IMR-90 (cell line): Measurements from ENCODE around the gene ERH. TPM values are rescaled to one million over a fixed set of nuclear protein-coding genes. Genes with fewer than 3 reads are reported as not detected.

Experiments
- ATAC-seq: fragments of 200-7000 bp; cut with Tn5 transposase; 2 replicates; pipeline ENCODE4 v1.9.1; 2020; ENCODE audit warnings: low read depth, mild to moderate bottlenecking, moderate library complexity
- BruUV-seq: library from RNA; stranded (reverse); fragments of 400-500 nt; replicated peaks from 2 replicates; lab custom pipeline; 2021; lab: Mats Ljungman, UMichigan
- CTCF ChIA-PET: fragments of 300-600 bp; formaldehyde crosslinking; extraction: SDS; loops from one replicate; lab custom pipeline; 2021; ENCODE audit warnings: antibody characterized with exemption; lab: Yijun Ruan, JAX
- POLR2A ChIA-PET: fragments of 300-600 bp; sonication (Branson Sonifier 250); formaldehyde crosslinking; loops from one replicate; lab custom pipeline; 2022; ENCODE audit warnings: antibody characterized with exemption; ENCODE audit not compliant: unreplicated experiment; lab: Charles Lee
- DNase-seq: peaks from one replicate; pipeline ENCODE4 v3.0.0; 2013
- H2AFZ ChIP-seq: replicated peaks from 2 replicates; pipeline ENCODE3; 2013; ENCODE audit warnings: low read length, mild to moderate bottlenecking; ENCODE audit not compliant: poor library complexity
- H2AK5ac ChIP-seq: 2 replicates; pipeline ENCODE4 v1.6.1; 2013; ENCODE audit warnings: low read depth, low read length, inconsistent platforms
- H2AK9ac ChIP-seq: replicated peaks from 2 replicates; pipeline ENCODE3; 2013; ENCODE audit warnings: mild to moderate bottlenecking, low read depth, low read length, moderate library complexity; ENCODE audit not compliant: poor library complexity
- H2BK120ac ChIP-seq: 2 replicates; pipeline ENCODE4 v1.6.1; 2013; ENCODE audit warnings: low read depth, low read length, inconsistent platforms
- H2BK15ac ChIP-seq: 3 replicates; pipeline ENCODE4 v1.6.1; 2013; ENCODE audit warnings: low read depth, low read length, inconsistent platforms
- H2BK20ac ChIP-seq: 2 replicates; pipeline ENCODE4 v1.6.1; 2013; ENCODE audit warnings: low read depth, mild to moderate bottlenecking, inconsistent platforms, low read length, moderate library complexity
- H2BK5ac ChIP-seq: 2 replicates; pipeline ENCODE4 v1.6.1; 2013; ENCODE audit warnings: mild to moderate bottlenecking, low read depth, low read length, inconsistent platforms; ENCODE audit not compliant: poor library complexity, severe bottlenecking
- H3K14ac ChIP-seq: replicated peaks from 2 replicates; pipeline ENCODE4 v1.6.1; 2013; ENCODE audit warnings: low read depth, low read length, inconsistent platforms
- H3K18ac ChIP-seq: 2 replicates; pipeline ENCODE4 v1.6.1; 2013; ENCODE audit warnings: low read depth, low read length, control low read depth
- H3K23ac ChIP-seq: 2 replicates; pipeline ENCODE4 v1.6.1; 2013; ENCODE audit warnings: low read depth, low read length, inconsistent platforms
- H3K27ac ChIP-seq: 2 replicates; pipeline ENCODE4 v1.5.1; 2013; ENCODE audit warnings: mild to moderate bottlenecking, control low read depth, low read length; ENCODE audit not compliant: insufficient read depth
- H3K27me3 ChIP-seq: 2 replicates; pipeline ENCODE4 v1.6.1; 2013; ENCODE audit warnings: low read length; ENCODE audit not compliant: control insufficient read depth, insufficient read depth
- H3K36me3 ChIP-seq: 2 replicates; pipeline ENCODE4 v1.6.1; 2013; ENCODE audit warnings: low read length, mixed read lengths; ENCODE audit not compliant: control insufficient read depth, insufficient read depth
- H3K4ac ChIP-seq: 2 replicates; pipeline ENCODE4 v1.6.1; 2013; ENCODE audit warnings: low read depth, low read length, inconsistent platforms
- H3K4me1 ChIP-seq: 2 replicates; pipeline ENCODE4 v1.6.1; 2013; ENCODE audit warnings: low read length, mixed read lengths; ENCODE audit not compliant: control insufficient read depth, insufficient read depth
- H3K4me2 ChIP-seq: 2 replicates; pipeline ENCODE4 v1.6.1; 2013; ENCODE audit warnings: low read depth, mild to moderate bottlenecking, control low read depth, low read length, moderate library complexity
- H3K4me3 ChIP-seq: 2 replicates; pipeline ENCODE4 v1.5.1; 2013; ENCODE audit warnings: low read depth, mild to moderate bottlenecking, control low read depth, low read length, moderate library complexity; ENCODE audit not compliant: insufficient read depth
- H3K56ac ChIP-seq: 2 replicates; pipeline ENCODE4 v1.6.1; 2013; ENCODE audit warnings: low read length, inconsistent platforms; ENCODE audit not compliant: insufficient read depth; ENCODE audit errors: extremely low read depth
- H3K79me1 ChIP-seq, 2 experiments: 2 replicates each; pipeline ENCODE4 v1.6.1; 2013; ENCODE audit warnings: low read length in 2 of 2, inconsistent platforms in 1 of 2, low read depth in 1 of 2
- H3K9ac ChIP-seq: 2 replicates; pipeline ENCODE4 v1.6.1; 2013; ENCODE audit warnings: low read depth, low read length, control low read depth
- H3K9me1 ChIP-seq: 2 replicates; pipeline ENCODE4 v1.6.1; 2013; ENCODE audit warnings: low read length, inconsistent platforms; ENCODE audit not compliant: insufficient read depth
- H3K9me3 ChIP-seq: 2 replicates; pipeline ENCODE4 v1.6.1; 2013; ENCODE audit warnings: low read length; ENCODE audit not compliant: control insufficient read depth, insufficient read depth
- H4K20me1 ChIP-seq: 2 replicates; pipeline ENCODE4 v1.6.1; 2013; ENCODE audit warnings: low read length, inconsistent platforms; ENCODE audit not compliant: insufficient read depth
- H4K5ac ChIP-seq: 2 replicates; pipeline ENCODE4 v1.6.1; 2013; ENCODE audit warnings: mild to moderate bottlenecking, low read depth, low read length, control low read depth
- H4K8ac ChIP-seq, 2 experiments: 2 replicates each; pipeline ENCODE4 v1.6.1; 2013; ENCODE audit warnings: low read depth in 2 of 2, low read length in 2 of 2, control low read depth in 1 of 2, inconsistent platforms in 1 of 2
- H4K91ac ChIP-seq: 2 replicates; pipeline ENCODE4 v1.6.1; 2013; ENCODE audit warnings: low read depth, low read length, inconsistent platforms; ENCODE audit not compliant: insufficient read depth
- WGBS, 2 experiments: methylation state at CpG; one replicate each; pipeline versions ENCODE4 v1.1.5 to v1.1.7; 2013; ENCODE audit warnings: missing lambda C conversion rate in 2 of 2; ENCODE audit not compliant: insufficient read length in 1 of 2; ENCODE audit errors: extremely low coverage in 2 of 2; 5-methylcytosine and 5-hydroxymethylcytosine counted together
- dilution Hi-C: fragments of 300-500 bp; cut with HindIII; formaldehyde crosslinking; loops from one replicate; pipeline ENCODE4 v1.14.3; 2018; ENCODE audit warnings: low sequenced_read_pairs; ENCODE audit not compliant: unreplicated experiment
- in situ Hi-C: fragments of 300-500 bp; cut with MboI; formaldehyde crosslinking; loops from 3 replicates; pipeline ENCODE4 v1.14.3; 2019; ENCODE audit warnings: low sequenced_read_pairs, inconsistent platforms, mixed read lengths
- intact Hi-C: fragments of 100-400 bp; cut with micrococcal nuclease; formaldehyde crosslinking; loops from 2 replicates; pipeline ENCODE4 v1.10.0; 2022
- polyA plus RNA-seq, 3 experiments: library from polyadenylated mRNA; depleted of rRNA; stranded (reverse); fragments of >200 nt; gene quantifications; 2 replicates each; pipeline ENCODE4 v1.2.3, GENCODE V29; 2012; ENCODE audit warnings: low replicate concordance in 1 of 3
- total RNA-seq: library from RNA; depleted of rRNA; stranded (reverse); fragments of >200 nt; gene quantifications from 2 replicates; pipeline ENCODE4 v1.2.3, GENCODE V29; 2012
- TF ChIP-seq, protein P1 (sequence below): fragments of 150-350 bp; IDR thresholded peaks from 2 replicates; pipeline ENCODE4 v1.6.1; 2017; ENCODE audit warnings: mild to moderate bottlenecking, antibody characterized with exemption, low read length, low read depth

ERH gene
- total and polyA plus RNA-seq, 2 of the 4 experiments (the other 2 are of a cell fraction): 64.2 to 150 TPM

GRCh38 chr14:69398818-69399210 lies 715 bp upstream of the ERH start:
- TF ChIP-seq, protein P1, sequence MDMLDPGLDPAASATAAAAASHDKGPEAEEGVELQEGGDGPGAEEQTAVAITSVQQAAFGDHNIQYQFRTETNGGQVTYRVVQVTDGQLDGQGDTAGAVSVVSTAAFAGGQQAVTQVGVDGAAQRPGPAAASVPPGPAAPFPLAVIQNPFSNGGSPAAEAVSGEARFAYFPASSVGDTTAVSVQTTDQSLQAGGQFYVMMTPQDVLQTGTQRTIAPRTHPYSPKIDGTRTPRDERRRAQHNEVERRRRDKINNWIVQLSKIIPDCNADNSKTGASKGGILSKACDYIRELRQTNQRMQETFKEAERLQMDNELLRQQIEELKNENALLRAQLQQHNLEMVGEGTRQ: no peak
- H3K9me3 ChIP-seq: no peaks in the 10 kb centered on the region
- WGBS, 2 experiments: no CpG with 5 or more reads among the region's 18 CpGs
- peak overlapping the region; percentile 89 for H3K23ac ChIP-seq
- H2AFZ ChIP-seq: peak overlapping the region; percentile 84
- H3K4ac ChIP-seq: peak overlapping the region; percentile 94
- H3K56ac ChIP-seq: peak overlapping the region; percentile 83
- ChIA-PET CTCF (no interaction called here), POLR2A (interaction anchor here (0.7 kb wide), 1 partner anchor 80 kb away, joined by 3 read pairs; no protein-coding TSS in a partner anchor)
- peak overlapping the region; percentile 86 for H3K4me2 ChIP-seq
- intact Hi-C loops: loop anchor here (1.0 to 2.0 kb wide), 2 partner anchors 61 to 156 kb away; no protein-coding TSS in a partner anchor
- peaks cover 9% of the 10 kb centered on the region for H3K9me1 ChIP-seq
- H3K27me3 ChIP-seq: no peaks in the 10 kb centered on the region
- peaks cover 21 to 61% of the 10 kb centered on the region in 2 experiments for H3K79me1 ChIP-seq
- H3K36me3 ChIP-seq: peaks cover 7% of the 10 kb centered on the region
- peak; percentile 27 for ATAC-seq
- no peak for DNase-seq
- peak overlapping the region; percentile 95 for H4K91ac ChIP-seq
- peaks cover 1% of the 10 kb centered on the region; the same call in 1 of the 2 replicates for H3K4me1 ChIP-seq
- H3K27ac ChIP-seq: peak overlapping the region; percentile 94
- peak overlapping the region; percentile 57 for H3K4me3 ChIP-seq
- TSS peak; percentile 97 for BruUV-seq
- peak overlapping the region; percentile 58 to 98 for H4K8ac ChIP-seq
- H3K14ac ChIP-seq: peak overlapping the region; percentile 95
- H3K18ac ChIP-seq: peak overlapping the region; percentile 84
- H2BK15ac ChIP-seq: peak overlapping the region; percentile 41; the same call in 1 of the 3 replicates
- H2BK20ac ChIP-seq: no peak overlapping the region
- peak overlapping the region; percentile 73 for H2BK5ac ChIP-seq
- peak overlapping the region; percentile 41; the same call in 1 of the 2 replicates for H2BK120ac ChIP-seq
- H3K9ac ChIP-seq: peak overlapping the region; percentile 96
- peak overlapping the region; percentile 98 for H4K5ac ChIP-seq
- peak overlapping the region; percentile 59 for H2AK9ac ChIP-seq
- H4K20me1 ChIP-seq: peaks cover 25% of the 10 kb centered on the region
- dilution Hi-C loops: no loop called here
- peak overlapping the region; percentile 65 for H2AK5ac ChIP-seq
- in situ Hi-C loops: no loop called here
